Stimulated activated CD4-positive, alpha-beta T cell treated with anti-CD3 and anti-CD28 coated beads, Interleukin-12 subunit alpha, Interleukin-12 subunit beta, amount 100 ng/mL, for 4 hours (primary cell): ENCODE data around the gene TBPL1.
"Not testable (repeated sequence)": the region's sequence is repeated elsewhere in the genome, so short reads cannot be mapped to it uniquely, and the experiment has no call there.

ENCODE experiments used
- DNase-seq: peaks from one replicate; pipeline ENCODE4 v3.0.0-alpha.2; 2020

TBPL1 gene

DNA sequence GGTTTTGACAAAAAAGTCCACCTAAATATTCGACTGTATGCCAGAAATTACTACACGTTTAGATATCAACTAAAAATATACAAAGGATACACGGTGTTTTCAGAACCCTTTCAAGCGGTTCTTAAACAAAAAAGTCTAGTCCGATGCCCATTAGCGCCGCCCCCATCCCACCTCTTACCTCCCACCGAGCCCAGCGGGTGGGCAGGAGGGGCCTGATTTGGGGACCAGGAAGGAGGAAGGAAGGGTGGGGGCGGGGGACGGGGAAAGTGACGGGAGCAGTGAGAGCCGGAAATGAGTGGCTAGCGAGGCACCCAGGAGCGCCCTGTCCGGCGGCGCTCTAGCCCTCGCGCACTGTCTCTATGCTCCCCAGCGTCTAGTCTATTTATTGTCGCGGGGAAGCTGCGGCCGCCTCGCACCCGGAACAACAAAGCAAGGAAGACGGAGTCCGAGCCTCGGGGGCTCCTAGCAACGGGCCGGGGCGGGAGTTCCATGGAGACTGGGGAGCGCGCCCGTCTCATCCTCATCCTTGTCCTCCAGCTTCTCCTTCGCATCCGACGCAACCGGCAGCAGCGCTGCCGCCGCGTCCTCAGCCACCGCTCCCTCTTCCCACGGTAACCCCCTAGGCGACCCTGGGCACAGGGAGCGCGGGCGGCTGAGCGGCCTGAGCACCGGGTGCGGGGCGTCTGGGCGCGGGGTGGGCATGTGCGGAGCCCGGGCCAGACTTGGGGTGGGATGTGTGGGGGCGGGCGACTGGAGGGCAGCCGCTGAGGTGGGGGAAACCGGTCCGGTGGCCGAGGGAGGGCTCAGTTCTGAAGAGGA lies at the start of gene TBPL1:
Gene TBPL1 (plus strand): TSS at position 410 of the 819 bp plus-strand sequence. CDS start 26,902 bp downstream, outside the sequence.
- DNase-seq = peak; percentile 91

DNA sequence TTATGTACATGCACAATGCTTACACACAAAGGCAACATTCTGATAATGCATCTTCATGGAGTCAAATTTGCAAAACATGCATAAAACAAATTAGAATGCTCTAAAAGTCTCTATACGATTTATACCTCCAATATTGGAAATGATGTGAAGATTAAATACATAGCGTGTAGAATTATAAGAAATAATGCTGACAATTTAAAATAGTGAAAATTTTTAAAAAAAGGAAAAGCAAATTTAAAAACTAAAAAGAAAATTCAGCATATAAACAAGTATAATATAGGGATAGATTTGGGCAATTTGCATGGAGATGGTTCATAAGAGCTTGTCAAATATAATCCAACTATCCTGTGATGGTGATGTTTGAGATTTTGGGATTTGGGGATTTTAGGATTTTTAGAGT lies 49.2 kb upstream of the TBPL1 start:
- no peak for DNase-seq

DNA sequence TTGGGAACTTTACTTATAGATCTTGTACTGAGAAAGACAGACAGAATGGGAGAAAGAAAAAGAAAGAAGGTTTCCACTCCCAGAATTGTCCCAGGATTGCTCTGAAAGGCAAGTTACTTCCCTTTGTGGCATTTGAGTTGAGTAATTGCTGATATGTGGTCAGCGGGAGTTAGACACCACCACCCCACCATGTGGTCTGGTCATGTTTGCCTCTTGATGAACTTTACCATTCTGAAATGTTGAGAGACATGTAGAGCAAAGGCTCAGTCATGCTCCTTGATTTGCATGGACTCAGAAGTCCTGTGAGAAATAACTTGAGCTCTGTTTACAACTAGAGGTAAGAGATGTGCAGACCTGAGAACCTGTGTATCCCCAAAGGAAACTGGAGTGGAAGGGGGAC lies 47.0 kb upstream of the TBPL1 start:
- no peak for DNase-seq

DNA sequence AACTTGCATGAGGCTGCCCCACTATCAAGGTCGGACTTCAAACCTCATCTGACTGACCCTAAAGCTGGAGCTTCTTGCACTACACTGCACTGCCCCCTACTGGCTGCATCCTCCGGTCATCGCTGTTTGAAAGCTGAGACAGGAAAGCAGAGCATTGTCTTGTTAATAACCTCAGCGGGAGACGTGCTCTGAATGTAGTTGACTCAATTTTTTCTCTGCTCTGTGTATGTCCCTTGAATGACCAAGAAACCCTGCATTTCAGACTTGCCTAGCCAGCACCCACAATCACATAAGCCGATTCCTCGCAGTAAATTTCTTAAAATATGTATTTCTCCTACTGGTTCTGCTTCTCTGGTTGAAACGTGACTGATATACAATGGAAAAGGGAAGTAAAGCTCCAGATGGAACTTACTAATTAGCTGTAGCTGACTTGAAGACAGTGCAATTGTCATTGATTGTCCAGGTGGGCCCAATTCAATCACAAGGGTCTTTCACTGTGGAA lies 36.3 kb upstream of the TBPL1 start:
- peak; percentile 79 for DNase-seq

DNA sequence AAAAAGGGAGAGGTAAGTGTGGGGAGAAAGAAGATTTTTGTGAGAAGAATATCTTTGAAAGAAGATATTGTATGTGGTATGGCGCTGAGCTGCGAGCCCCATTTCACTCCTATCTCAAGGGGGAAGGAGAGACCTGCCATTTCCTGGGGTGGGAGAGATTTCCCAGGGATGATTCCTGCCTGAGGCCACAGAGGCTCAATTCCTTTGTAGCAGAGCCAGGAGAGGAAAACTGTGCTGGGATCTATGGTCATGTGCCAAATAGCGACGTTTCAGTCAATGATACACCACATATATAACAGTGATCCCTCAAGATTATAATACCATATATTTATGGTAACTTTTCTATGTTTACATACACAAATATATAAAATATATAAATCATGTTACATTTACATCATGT lies 35.2 kb upstream of the TBPL1 start:
- no peak for DNase-seq

DNA sequence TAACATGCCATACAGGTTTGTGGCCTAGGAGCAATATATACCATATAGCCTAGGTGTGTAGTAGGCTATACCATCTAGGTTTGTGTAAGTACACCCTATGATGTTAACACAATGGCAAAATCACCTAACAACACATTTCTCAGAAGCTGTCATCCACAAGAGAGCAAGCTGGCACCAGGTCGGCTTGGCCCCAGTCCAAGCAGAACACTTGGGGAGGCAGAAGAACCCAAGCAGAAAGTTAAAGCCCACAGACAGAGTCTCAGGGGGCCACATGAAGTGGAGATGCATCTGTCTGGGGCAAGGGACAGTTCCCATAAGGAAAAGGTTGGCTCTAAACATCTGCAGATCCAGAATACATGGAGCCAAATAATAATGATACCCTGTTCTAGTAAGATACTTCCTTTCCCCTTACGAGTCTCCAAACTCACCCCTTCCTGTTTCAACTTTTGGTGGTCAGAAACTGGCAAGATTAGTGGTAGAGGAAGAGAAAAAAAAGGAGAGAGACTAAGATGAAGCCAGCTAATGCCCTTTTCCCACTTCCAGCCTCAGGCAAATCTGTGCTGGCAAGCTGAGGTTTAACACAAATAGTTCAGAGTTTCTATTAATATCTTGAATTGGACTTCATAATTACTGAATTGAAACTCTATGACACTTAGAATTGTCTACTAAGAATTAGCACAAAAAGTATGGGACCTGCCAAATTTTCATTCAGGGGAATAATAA lies 34.7 kb upstream of the TBPL1 start:
- DNase-seq = no peak

DNA sequence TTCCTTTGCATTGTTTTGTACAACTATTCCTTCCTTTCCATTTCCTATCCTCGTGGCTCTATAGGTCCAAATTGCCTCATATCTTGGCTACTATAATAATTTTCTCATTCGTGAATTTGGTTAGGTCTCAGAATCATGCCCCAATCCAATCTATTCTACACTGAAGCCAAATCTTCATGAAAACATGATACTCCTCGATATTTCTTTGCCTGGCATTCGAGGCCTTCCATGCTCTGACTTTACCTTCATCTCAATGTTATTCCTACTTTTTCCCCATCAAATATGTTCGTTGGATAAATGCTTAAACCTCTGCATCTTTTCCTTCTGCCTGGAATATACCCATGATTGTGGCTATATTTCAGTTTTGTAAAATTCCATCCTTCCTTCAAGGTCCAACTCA lies 33.7 kb upstream of the TBPL1 start:
- DNase-seq = no peak

DNA sequence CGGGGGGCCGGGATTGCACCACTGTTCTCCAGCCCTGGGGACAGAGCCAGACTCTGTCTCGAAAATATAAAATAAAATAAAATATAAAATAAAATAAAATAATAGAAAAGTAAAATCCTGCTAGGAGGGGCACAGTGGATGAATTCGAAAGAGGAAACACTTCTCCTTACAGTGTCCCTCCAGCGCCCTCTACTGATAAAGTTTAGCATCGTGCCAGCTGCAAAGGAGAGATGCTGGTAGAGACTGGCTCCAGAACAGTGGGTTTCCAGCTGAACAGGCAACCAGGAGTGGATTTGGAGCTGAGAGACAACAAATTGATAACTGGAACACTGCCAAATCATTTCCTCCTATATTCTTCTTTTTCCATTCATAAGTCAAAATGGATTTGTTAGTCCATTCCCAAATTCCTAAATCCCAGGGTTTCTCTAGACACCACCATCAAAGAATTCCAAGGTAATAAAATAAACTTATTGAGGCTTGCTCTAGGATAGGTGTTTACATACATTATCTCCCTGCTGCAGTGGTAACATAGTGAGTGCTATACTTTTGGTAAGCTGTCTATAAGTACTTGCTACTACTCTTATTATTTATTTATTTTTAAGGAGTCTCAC lies 31.7 kb upstream of the TBPL1 start:
- peak; percentile 55 for DNase-seq

DNA sequence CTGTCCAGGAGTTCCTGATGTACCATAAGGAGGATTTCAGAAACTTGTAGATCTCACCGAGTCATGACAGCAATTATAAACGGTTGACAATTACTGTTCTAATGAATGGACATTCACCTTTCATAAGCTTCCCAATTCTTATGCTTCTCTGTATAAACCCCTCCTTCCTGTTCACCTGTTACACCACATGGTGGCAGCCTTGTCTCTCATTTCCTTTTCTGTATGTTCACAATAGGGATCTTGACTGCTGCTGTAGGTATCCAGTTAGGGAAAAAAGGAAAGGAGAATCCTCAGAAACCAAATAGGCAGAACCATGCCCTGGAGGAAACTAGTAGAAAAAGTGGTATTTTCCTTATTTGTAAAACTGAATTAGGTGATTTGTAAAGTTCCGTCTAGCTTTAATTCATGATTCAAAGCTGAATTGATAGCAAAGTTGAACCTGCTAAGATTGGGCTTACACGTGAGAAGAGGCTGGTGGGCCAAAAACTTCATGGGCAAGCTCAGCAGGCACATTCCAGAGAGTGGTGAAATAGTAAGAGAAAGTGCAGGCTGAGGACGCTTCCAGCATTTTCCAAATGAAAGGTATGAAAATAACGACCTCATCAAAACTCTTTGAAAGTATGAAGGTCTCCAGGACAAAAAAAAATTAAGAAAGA lies 29.0 kb upstream of the TBPL1 start:
- DNase-seq = peak; percentile 18

DNA sequence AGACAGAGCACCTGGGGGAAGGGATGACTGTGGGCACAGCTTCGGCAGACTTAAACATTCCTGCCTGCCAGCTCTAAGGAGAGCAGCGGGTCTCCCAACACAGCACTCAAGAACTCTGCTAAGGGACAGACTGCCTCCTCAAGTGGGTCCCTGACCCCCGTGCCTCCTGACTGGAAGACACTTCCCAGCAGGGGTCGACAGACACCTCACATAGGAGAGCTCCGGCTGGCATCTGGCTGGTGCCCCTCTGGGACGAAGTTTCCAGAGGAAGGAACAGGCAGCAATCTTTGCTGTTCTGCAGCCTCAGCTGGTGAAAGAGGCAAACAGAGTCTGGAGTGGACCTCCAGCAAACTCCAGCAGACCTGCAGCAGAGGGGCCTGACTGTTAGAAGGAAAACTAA lies 21.8 kb upstream of the TBPL1 start:
- not testable (repeated sequence) for DNase-seq

DNA sequence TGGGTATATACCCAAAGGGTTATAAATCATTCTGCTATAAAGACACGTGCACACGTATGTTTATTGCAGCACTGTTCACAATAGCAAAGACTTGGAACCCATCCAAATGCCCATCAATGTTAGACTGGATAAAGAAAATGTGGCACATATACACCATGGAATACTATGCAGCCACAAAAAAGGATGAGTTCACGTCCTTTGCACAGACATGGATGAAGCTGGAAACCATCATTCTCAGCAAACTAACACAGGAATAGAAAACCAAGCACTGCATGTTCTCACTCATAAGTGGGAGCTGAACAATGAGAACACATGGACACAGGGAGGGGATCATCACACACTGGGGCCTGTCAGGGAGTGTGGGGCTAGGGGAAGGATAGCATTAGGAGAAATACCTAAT lies 16.7 kb upstream of the TBPL1 start:
- DNase-seq = not testable (repeated sequence)

DNA sequence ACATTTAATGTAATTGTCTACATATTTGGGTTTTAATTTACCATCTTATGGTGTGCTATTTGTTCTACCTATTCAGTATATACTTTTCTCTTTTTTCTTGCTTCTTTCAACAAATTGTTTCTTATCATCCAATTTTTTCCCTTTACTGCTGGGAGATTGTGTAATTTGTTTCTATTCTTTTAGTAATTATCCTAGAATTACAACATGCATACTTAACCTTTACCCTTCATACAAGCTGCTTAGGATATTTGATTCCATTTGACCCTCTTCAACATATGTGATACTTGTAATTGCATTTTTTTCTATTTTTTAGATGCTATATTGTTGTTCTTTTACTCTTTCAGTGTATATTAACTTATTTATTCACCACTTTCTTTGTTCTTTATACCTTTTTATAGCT lies 15.1 kb upstream of the TBPL1 start:
- no peak for DNase-seq

DNA sequence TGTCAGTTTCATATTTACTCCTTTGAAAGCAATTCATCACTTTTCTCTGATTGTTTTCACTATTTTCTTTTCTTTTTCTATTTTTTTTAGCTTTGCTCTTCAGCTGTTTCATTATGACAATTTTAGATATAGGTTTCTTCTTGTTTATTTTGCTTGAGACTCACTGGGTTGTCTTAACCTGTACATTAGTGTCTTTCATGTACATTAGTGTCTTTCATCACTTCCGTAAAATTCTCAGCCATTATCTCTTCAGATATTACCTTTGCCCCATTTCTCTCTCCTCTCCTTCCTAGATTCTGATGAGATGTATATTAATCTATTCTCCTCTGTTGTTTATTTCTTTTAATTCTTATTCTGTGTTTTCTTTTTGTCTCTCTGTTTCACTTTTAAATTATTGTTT lies 14.5 kb upstream of the TBPL1 start:
- DNase-seq = no peak

DNA sequence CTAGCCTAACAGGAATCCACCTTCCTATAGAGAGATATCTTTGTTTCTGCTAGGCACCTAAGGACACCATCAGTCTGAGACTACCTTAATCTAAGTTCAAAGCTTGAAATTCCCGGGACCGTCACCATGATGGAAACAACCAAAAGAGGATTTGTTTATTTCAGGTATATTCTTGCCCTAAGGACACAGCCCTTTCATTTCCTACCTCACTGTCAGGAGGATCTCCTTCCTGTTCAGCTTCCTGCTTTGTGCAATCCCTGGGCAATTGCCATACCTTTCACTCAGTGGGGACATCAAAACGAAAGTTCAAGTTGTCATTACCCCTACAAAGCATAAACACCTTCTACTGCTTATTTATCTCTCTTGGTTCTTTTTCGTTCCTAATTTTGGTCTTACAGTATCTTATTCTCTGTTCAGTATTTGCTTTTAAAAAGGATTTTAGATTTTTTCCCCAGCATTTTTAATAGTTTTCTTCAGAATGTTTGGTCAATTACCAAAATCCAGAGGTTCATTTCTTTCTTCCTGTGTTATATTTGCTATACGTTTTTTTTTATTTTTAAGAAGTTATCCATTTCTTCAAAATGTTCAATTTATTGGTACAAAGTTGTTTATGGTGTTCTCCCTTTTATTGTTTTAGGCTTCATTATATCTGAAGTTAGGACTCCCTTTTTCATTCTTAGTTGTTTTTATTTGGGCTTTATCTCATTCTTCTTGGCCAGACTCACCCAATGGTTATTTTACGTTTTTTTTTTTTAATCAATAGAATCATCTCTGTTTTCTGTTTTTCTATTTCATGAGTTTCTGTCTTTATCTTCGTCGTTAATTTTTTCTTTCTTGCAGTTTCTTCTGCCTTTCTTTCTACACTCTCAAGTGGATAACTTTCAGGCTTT lies 13.0 kb upstream of the TBPL1 start:
- no peak for DNase-seq

DNA sequence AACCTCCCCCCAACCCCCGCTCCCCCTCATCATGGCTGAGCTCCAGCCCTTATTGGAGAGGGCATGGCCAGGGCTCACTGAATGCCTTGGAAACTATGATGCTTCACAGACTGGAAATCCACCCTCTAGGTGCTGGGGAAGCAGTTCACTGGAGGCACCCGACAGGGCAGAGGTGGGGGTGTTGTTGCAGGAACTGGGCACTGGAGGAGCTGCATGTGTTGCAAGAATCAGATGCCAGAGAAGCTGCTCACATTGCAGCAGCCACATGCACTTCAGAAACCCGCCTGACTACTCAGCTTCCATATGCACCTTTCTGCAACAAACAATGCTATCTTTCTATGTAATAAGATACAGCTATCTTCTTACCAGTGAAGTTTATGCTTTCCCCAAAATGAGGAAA lies 7.9 kb upstream of the TBPL1 start:
- no peak for DNase-seq

DNA sequence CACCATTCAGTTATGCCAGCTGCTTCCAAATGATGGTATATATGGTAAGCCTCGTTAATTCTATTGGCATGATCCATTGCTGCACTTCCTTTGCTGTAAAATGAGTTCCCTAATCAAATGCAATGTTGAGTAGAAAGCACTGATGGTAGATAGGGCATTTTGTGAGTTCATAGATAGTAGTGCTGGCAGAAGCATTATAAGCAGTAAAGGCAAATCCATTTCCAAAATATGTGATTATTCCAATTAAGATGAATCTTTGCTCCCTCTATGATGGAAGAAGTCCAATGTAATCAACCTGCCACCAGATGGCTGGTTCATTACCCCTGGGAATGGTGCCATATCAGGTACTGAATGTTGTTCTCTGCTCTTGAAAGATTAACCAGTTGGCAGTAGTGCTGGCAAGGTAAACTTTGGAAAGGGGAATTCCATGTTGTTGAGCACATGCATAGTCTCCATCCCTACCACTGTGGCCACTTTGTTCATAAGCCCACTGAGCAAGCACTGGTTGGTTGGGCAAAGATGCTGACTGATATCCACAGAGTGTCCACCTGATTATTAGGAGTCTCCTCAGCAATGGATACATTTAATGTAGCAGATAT lies 5.6 kb upstream of the TBPL1 start:
- DNase-seq = no peak

DNA sequence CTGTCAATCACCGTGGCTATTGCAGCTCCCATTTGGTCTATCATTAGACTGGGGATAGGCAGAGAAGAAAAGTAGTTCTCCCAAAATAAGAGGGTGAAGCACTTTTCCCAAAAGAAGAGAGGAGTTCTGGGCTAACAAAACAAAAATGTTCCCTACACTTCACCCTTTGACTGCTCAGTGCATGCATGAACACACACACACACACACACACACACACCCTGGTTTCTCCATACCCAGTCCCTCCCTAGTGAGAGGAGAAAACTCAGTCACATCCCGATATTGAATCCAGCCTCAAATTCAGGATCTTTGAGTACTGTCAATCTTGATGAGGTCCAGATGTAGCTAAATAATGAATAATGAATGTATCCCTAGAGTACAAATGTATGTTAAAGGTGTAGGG lies 4.6 kb upstream of the TBPL1 start:
- DNase-seq = no peak

DNA sequence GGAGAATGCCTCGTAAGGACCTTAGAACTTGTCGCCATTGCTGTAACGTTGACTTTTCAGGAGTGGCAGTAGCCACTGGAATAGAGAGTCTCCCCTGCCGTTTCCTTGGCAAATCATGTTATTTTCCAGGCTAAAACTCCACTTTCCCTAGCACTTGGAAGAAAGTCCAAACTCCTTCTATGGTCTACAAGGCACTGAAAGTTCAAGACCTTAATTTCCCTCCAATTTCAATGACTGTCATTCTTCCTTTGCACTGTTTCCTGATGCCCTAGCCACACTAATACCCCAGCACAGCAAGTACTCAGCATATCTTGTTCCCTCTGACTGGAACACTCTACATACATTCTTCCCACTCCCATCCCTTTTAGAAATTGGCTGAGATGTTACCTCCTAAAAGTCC lies 1.8 kb upstream of the TBPL1 start:
- no peak for DNase-seq

DNA sequence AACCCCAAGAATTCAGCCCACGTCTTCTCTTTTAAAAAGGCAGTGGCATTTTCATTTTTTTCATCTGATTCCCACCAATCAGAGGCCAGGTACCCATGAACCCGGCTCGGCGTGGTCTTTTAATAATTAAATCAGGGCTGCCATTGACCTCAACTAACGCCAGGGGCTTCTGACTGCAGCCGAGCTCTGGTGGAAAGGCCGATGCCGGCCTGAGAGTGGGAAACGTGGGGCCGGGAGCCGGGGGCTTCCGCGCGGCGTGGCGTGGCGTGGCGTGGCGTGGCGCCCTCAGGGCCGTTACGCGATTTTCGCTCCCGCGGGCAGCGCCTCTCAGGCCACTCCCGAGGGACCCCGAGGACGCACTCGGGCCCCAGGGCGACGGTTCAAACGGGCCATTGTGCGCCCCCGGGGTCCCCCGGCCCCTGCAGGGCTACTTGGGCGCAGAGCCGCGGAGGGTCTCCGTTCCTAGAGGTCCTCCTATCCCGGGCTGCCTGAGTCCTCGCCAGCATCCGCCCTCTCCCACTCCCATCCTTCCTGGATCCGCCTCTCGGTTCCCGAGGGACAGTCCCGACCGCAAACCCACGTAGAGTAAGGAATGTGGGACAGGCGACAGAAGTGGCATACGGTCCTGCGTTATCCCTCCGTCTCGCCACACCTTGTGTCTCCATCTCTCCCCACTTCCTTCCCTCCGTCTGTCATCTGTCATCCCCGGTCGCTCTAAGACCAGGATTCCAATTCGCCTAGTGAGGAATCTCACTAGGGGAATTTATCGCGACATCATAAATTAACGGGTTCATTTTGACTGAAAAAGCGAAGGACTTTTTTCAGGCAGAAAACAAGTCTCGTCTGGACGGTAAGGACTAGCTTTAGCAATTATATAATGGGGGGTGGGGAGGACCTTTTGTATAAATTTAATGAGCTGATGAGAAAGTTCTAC lies 876 bp upstream of the TBPL1 start:
- peak; percentile 33 for DNase-seq

DNA sequence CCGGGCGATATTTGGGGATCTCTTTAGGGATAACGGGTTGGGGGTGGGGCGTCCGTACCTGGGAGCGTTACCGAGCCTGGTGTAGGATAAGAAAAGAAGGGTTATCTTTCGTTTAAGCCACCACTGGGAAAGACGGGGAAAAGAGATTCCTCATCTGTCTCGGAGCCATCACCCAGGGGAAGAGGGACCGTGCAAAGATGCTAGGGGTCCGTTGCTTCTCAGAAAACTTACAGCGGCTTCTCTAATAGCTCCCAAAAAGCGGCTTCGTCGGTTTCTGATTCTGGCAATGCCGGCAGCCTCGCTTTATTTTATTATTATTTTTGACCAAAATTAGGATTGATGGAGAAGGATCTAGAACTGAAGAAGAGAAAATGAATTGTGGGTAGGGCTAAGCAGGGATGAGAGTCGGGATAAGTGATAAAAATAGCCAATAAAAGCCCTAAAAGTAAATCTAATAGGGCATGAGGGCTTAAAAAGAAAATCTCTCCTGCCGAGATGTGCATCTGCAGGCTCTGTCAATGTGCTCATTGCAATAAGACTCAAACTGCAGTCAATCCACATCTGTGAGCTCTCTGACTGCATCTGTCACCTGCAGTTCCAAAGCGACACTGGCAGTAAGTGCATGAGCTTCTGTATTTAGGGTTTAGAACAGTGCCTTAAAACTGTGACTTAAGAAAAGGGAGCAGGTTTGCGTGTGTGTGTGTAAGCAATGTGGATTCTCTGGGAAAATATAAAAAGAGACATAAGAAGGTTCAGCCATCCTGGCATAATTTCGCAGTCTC lies 801 bp downstream of the TBPL1 start:
- no peak for DNase-seq
